ENCODE results near the gene BUB1.
A peak's percentile ranks its signal among the peaks of the same experiment; 100 is the strongest.
"Not testable (repeated sequence)": the region's sequence is repeated elsewhere in the genome, so short reads cannot be mapped to it uniquely, and the experiment has no call there.

BUB1 gene

DNA sequence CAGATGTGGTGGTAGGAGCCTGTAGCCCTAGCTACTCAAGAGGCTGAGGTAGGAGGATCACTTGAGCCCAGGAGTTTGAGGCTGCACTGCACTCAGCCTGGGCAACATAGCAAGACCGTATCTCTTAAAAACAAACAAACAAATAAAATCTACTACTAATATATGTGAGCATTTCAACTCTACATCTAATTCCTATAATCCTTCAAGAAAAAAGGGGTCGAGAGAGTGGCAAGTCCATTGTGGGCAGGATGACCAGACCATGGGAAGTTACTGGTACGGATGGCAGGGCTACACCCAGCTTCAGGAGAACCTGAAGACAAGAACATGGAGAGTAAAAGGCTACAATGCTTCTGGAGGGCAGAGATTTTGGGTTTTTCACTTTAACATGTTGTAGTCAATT is 24.0 kb downstream of the BUB1 start:
- DNase-seq: no peak

DNA sequence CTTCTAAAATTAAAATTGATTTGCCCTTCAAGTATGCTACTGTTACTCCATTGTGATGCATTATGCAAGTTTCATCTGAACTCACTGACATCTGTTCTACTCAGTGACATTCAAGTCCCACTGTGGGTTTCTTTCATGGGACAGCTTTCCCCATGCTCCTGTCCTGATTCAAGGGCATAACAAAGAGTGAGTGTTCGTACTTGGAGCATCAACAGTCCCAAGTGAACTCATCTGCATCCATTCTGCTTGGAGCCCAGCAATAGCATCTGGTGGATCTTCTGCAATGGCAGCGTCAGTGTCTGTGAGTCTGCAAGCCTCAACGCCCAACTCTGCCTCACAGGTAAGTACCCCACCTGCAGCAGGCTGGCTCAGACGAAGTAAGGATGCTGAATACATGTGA is 27.5 kb downstream of the BUB1 start:
- DNase-seq: no peak

DNA sequence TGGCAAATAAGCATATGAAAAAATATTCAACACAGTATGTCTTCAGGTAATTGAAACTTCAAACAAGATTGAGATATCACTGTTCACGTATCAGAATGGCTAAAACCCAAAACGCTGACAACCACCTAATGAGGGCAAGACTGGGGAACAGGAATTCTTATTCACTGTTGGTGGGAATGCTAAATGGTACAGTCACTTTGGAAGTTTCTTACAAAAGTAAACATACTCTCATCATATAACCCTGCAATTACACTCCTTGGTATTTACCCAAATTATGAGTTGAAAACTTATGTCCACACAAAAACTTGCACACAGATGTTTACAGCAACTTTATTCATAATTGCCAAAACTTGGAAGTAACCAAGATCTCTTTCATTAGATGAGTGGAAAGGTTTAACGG is 30.1 kb downstream of the BUB1 start:
- DNase-seq: no peak

DNA sequence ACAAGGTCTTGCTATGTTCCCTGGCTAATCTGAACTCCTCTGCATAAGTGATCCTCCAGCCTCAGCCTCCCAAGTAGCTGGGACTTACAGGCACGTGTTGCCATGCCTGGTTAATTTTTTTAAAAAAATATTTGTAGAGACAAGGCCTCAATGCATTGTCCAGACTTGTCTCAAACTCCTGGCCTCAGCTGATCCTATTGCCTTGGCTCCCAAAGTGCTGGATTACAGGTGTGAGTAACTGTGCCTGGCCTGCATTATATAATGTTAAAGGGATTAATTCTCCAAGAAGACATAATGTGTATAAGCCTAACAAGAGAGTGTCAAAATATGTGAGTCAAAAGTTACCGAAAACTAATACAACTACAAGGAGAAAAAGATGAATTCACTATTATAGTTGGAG is 32.2 kb downstream of the BUB1 start:
- no peak for DNase-seq

DNA sequence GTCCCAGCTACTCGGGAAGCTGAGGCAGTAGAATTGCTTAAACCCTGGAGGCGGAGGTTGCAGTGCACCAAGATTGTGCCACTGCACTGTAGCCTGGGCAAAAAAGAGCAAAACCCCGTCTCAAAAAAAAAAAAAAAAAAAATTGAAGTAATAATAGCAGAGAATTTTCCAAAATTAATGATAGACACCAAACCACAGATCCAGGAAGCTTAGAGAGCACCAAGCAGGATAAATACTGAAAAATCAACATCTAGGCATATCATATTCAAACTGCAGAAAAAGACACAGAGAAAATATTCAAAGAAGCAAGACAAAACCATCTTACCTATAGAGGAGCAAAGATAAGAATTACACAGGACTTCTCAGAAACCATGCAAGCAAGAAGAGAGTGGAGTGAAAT is 33.5 kb downstream of the BUB1 start:
- no peak for DNase-seq

DNA sequence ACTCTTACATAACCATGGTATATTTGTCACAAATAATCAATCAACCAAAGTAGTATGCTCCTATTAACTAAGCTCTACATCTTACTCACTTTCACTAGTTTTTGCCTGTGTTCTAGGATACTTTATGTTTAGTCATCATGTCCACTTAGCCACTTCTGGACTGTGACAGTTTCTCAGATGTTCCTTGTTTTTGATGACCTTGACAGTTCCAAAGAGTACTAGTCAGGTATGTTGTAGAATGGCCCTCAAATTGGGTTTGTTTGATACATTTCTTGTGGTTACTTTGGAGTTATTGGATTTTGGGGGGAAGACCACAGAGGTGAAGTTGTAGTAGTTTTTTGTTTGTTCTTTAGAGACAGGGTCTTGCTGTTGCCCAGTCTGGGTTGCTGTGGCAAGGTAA is 35.5 kb downstream of the BUB1 start:
- no peak for DNase-seq

DNA sequence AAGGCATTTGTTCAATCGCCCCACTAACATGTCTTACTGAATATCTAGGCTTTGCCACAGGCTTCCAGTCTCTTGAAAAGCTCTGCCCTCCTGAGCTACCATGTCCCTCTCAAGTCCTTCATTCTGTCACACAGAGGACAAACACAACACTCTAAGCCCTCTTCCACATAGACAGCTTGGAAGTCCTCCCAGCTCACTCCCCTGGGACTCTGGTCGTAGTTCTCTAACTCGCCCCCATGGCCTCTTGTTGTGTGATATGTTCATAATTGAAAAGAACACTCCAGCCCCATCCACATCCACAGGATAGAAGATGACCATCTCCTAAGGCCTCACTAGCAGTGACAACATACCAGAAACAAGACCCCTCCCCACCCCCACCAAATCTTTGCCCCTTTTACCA is 37.9 kb downstream of the BUB1 start:
- DNase-seq: no peak

DNA sequence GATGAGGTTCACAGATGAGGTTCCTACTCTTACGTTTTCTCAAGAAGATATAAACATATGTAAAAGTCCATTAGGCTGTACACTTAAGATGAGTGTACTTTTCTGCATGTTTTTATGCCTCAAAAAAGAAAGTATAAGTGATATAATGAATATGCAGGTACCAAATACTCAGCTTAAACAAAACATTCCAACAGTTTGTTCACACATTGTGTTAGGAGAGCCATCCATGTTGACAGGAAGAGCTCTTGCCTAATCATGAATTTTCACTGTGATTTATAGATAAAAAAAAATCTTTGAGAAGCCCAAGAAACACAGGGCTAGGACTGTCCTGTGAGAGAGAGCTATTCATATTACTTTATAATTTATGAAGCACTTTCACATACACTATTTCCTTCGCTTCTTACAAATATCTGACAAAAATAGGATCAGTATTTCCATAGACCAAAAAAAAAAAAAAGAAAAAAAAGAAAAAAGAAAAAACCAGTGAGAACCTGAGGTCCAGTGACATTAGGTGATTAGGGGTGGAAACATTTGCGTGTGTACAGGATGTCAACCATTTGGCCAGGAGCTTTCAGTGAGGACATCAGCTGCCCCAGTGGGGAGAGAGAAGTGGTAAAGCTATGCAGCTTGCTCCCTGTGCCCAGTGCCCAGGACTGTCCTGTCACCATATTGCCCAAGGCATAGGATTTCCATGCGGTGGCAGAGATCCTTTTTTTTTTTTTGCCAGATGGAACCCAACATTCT is 38.7 kb downstream of the BUB1 start:
- no peak for DNase-seq

DNA sequence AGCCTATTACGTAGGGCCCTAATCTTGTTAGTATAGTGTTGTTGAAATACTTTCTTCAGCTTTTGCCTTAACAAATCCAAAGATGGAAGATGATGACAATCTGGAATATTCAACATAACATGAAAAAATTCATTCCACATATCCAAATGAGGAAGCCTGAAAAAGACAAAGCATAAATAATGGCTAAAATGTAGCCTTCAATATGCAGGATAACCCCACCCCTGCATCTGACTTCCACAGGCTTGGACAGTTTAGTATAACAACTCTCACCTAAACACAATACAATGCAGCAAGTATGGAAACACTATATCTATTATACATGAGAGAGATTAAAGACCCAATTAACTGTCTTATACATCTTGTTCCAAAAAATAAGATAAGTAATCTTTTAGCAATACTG is 39.9 kb downstream of the BUB1 start:
- DNase-seq: no peak

DNA sequence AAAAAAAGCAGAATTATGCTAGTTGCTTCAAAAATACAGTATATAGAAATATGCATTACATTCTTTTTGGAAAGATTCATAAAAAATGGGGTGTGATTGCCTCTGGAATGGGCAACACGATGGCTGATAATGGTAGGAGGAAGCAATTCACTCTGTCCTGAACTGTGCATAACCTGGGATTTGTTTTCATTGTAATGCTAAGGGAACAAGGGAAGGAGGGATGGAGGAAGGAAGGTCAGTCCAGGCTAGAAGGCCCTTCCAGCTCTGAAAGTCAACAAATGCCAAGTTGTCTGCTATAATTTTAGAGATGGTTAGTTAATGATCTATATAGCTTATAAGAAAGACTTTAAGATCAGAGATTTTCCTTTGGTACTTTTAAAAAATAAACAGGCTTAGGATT is 40.8 kb downstream of the BUB1 start:
- DNase-seq: no peak

DNA sequence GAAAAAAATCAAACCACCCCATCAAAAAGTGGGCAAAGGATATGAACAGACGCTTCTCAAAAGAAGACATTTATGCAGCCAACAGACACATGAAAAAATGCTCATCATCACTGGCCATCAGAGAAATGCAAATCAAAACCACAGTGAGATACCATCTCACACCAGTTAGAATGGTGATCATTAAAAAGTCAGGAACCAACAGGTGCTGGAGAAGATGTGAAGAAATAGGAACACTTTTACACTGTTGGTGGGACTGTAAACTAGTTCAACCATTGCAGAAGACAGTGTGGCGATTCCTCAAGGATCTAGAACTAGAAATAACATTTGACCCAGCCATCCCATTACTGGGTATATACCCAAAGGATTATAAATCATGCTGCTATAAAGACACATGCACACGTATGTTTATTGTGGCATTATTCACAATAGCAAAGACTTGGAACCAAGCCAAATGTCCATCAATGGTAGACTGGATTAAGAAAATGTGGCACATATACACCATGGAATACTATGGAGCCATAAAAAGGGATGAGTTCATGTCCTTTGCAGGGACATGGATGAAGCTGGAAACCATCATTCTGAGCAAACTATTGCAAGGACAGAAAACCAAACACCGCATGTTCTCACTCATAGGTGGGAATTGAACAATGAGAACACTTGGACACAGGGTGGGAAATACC is 41.8 kb downstream of the BUB1 start:
- DNase-seq: not testable (repeated sequence)

DNA sequence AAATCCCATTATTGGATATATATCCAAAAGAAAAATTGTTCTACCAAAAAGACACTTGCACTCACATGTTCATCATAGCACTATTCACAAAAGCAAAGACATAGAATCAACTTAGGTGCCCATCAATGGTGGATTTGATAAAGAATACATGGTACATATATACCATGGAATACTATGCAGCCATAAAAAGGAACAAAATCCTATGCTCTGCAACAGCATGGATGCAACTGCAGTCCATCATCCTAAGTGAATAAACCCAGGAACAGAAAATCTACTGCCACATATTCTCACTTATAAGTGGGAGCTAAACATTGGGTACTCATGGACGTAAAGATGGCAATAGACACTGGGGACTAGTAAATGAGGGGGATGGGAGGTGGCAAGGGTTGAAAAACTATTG is 50.5 kb downstream of the BUB1 start:
- DNase-seq: not testable (repeated sequence)

DNA sequence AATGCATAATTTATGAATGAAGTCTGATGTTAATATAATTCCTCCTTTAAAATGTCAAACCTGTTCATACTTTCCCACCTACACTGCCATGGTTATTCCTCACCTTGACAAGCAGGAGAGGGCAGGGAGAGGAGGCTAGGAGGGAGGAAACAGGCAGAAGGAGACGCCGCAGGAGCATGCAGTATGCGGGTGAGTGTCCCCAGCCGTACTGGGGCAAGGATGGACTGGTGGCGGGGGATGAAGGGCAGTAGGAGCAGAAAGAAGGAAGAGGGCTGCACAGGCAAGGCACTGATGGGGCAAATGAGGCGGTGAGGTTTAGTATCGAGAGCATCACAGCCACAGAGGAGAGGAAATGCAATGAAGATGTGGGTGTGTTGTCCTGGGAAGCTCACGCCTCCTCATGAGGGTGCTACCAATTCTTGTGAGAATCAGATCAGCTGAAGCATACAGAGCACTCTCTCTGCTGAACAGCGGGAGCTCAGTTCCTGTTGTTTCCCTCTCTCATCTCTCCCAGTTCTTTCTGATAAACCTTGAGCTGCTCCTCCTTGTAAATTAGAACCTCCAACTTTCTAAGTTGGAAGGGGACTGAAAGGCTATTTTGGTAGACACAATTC is 58.4 kb downstream of the BUB1 start:
- DNase-seq: not testable (repeated sequence)

DNA sequence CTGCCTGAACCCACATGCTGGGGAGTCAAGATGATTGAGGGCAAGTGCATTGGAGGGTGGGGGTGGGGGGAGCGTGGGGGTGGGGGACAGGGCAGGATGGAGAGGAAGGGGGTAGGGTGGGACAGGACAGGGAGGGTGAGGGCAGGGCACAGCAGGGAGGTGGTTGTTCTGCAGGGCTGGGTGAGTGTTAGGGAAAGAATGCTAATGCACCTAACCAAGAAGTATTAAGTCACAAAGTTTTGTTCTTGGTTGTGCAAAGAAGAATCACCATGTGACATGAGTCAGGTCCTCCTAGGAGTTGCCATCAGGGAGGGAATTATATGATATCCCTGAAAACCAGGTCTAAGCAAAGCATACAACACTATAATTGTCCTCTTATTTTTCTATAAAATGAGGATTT is 63.9 kb downstream of the BUB1 start:
- DNase-seq: not testable (repeated sequence)

DNA sequence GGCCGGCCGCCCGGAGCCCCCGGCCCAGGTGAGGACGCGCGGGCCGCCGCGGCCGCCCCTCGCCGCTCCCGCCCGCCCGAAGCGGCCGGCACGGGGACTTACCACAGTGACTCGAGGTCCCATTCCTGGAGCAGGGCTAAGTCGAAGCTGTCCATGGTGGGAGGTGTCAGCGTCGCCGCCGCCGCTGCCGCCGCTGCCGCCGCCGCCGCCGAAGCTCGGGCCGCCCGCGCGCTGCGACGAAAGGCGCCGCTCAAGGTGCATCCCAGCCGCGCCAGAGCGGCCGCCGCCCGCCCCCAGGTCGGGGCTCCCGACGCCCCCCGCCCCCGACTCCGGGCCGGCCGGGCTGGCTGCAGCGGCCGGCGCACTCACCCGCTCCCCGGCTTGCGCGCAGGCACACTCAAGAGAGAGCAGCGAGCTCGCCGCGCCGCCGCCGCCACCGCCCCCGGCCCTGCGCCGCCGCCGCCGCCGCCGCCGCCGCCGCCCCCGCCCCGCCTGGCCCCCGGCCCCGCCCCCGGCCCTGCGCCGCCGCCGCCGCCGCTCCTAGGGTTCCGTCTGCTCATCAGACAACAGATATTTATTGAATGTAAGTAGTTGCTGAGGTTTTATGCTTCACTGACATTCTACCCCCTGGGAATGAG is 67.1 kb downstream of the BUB1 start:
- DNase-seq: peak; percentile 41

DNA sequence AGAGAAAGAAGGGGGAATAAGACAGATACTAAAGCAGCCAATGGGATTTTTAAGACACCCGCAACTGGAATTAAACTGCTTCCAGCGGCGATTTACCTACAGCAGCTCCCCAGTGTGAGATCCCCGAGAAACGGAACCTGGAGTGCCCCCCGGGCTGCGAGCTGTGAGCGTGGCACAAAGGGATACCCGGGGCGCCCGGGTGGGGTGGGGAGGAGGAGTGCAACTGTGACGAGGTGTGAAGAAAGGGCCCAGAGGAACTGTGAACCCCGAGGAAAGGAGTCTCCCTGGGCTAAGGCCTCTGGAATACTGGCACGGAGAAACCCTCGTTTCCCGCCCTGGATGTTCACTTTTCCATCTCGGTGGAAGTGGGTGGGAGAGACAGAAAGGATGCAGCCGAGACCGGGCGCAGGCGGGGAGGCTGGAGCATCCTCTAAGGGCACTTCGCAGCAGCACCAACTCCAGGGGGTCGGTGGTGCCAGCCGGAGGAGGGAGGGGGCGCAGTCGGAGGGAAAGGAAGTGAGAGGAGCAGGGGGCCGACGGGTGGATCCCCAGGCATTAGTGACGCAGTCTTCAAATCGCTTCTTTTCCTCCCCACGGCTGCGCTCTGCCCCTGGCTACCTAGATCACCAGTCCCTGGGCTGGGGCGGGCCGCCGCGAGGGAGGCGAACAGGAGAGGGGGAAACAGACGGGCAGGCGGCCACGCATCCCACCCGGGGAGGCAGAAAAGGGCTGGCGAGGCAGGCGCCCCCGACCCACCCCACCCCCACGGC is 67.8 kb downstream of the BUB1 start:
- not testable (repeated sequence) for DNase-seq

DNA sequence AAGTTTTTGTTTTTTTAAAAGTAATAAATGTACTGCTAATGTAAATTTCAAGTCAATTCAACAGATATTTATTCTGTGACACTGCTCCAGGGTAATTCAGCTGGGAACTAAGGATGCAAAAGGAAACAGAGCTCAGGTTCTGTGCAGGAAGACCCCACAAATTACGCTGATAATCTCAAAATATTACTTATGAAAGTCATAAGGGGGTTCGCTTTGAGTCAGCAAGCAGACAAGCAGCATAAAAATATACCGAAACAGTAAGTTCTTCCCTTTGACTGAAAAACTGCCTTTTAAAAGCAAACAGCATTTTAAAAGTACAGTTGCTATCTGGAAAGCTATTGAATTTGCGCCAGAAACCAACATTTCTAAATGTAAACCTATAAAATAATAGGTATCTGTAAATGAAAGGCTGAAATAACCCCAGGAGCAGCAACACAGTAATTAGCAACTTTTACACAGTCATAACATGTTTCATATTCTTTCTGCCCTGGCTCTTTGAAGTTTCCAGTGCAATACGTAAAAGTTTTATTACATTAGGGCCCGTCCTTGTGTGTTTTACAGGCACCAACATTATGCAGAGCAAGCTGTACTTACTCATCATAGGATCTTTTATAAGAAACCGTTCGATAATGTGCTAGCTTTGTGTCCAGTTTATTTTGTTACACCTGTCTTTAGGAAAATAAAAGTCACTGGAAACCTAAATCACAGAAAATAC is 68.9 kb downstream of the BUB1 start:
- DNase-seq: not testable (repeated sequence)

DNA sequence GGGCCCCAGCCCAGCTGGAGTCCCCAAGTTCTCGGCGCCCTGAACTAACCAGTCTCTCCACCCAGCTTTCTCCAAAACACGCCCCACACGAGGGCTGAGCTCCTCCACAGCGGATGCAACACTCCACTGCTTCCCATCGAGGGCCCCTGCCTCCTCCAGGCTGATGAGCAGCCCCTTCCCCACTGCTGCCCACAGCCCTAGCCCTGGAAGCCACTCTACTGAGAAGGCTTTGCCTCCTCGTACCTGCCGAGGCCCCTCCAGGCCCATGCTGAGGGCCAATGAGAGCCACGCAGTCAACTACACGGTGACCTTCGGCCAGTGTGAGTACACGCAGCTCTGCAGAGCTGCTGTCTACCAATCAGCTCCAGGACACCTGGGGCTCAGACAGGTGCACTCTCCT is 72.8 kb downstream of the BUB1 start:
- peak; percentile 4 for DNase-seq

DNA sequence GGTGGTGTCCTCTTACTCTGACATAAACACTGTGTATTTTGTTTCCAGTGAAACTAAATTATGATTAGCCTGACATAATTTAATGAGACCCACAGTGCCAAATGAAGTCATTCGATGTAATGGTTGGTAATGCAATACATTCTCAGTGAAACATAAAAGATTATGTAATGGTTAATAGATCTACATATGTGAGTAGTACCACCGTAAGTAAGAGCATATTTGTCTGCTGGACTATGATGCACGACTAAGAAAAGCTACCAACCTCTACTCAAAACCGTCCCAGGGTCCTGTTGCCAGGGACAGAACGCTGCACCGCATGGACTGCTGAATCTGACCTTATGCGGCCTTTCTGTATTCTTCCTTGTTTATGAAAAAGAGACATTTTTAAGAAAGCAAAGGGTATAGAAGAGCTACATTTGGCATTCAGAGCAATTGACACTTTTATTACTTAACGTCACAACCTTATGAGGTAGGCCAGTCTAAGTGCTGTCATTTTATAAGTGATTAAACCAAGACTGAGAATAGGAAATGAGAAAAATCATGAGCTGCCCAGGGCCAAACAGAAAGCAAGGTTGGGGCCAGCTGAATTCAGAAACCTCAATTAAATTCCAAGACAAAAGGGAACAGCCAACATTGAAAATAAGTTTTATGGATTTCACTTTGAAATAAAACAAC is 73.8 kb downstream of the BUB1 start:
- not testable (repeated sequence) for DNase-seq

DNA sequence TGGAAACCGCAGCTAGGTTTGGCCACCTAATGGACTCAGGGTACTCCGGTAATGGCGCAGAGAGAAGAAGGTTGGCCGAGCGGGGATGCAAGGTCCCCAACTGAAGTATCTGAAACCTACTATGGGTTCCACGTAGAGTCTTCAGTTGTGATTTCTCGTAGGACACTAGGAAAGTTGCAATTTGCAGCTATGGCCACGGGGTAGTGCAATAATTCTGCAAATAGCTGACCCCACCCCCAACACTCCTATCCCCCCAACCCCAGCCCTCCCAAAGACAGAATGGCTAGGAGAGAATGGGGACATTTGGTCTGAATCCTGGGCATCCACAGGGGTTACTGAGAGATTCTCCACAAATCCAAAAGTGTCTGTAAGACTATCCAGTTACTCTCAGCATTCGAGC is 75.7 kb downstream of the BUB1 start:
- DNase-seq: not testable (repeated sequence)

DNA sequence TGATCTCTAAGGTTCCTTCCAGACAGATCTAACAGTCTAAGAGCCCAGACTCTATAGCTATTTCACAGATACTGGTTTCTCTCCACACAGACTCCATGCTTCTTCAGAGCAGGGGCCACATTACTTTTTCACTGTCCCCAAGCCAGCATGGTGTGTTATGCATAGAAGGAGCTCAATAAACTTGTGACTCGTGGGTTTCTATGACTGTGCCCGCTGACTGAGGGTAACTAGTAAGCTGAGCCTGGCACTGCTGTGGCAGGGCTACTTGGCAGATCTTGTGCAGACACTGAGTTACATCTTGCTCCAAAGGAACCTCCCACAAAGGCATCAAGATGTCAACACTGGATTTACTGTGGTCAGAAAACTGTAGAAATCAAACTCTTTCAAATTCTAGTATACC is 85.9 kb downstream of the BUB1 start:
- not testable (repeated sequence) for DNase-seq
